ENCODE measurements around the gene LAIR2. TPM values are rescaled to one million over a fixed set of nuclear protein-coding genes. Genes with fewer than 3 reads are reported as not detected.

Gene LAIR2
- total and polyA plus RNA-seq, 10 of the 15 experiments (the other 5 are each of a cell fraction or from before 2014, with no cell fraction given) = not detected

GRCh38 chr19:54551950-54552912 lies 49.6 kb downstream of the LAIR2 start (continued):
- TF ChIP-seq PBX3 (IDR thresholded peaks at IDR 0.05; ENCODE audit: insufficient replicate concordance, low read depth, low read length) (peak; percentile 7), MEF2B (IDR thresholded peaks at IDR 0.05; ENCODE audit: partially characterized antibody, poor library complexity, severe bottlenecking) (peak; percentile 98)

GRCh38 chr19:54552913-54553310 lies 50.3 kb downstream of the LAIR2 start:
- H2AFZ ChIP-seq (ENCODE audit: control insufficient read depth, low read depth, low read length) = no peak overlapping the region
- no peak overlapping the region for H3K4me2 ChIP-seq (ENCODE audit: control insufficient read depth, insufficient read depth)
- H3K4me1 ChIP-seq (ENCODE audit: control insufficient read depth, insufficient read depth, low read length) = peaks cover 27% of the 10 kb centered on the region
- SMC1A ChIA-PET (ENCODE audit: uncharacterized antibody, unreplicated experiment) = no interaction called here
- no TSS peak for BruUV-seq (replicated peaks)
- FAIRE-seq = no peak
- intact Hi-C loops (cut with micrococcal nuclease; ENCODE audit: unreplicated experiment) (loop anchor here (5.0 kb wide), 3 partner anchors 36 to 71 kb away; no protein-coding TSS in a partner anchor), in situ Hi-C loops (cut with MboI) (no loop called here)
- no peaks in the 10 kb centered on the region for H3K9me3 ChIP-seq (replicated peaks; ENCODE audit: control insufficient read depth, insufficient read depth, low read length)
- no peaks in the 10 kb centered on the region for H3K36me3 ChIP-seq (ENCODE audit: control insufficient read depth in 2 of 2, insufficient read depth in 2 of 2, low read length in 1 of 2)
- H4K20me1 ChIP-seq (ENCODE audit: control insufficient read depth, insufficient read depth) = no peaks in the 10 kb centered on the region
- no peaks in the 10 kb centered on the region for H3K79me2 ChIP-seq (ENCODE audit: control insufficient read depth, insufficient read depth, low read length)
- POLR2A ChIA-PET = no interaction called here
- no peak overlapping the region for H3K27ac ChIP-seq (ENCODE audit: control insufficient read depth, insufficient read depth)
- H3K9ac ChIP-seq (ENCODE audit: control insufficient read depth, insufficient read depth, low read length) = no peak overlapping the region
- H3K4me3 ChIP-seq = no peak overlapping the region
- no peak for DNase-seq (ENCODE audit: low read depth, low spot score)
- RAD21 ChIA-PET (ENCODE audit: unreplicated experiment) = no interaction called here
- H3K27me3 ChIP-seq (replicated peaks in 1 of 2; ENCODE audit: control insufficient read depth in 2 of 2, insufficient read depth in 2 of 2, low read length in 1 of 2) = no peaks in the 10 kb centered on the region
- no peak for ATAC-seq
- 85% methylated on average over 13 of the region's 15 CpGs for WGBS (ENCODE audit: insufficient coverage, insufficient replicate concordance, low lambda C conversion rate, missing lambda C conversion rate)
- CTCF ChIA-PET = no interaction called here
- no peak for TF ChIP-seq SP1 (IDR thresholded peaks at IDR 0.05; ENCODE audit: low read depth, low read length)
- no peak for TF ChIP-seq POLR2AphosphoS5 (IDR thresholded peaks at IDR 0.05; ENCODE audit: low read length)
- TF ChIP-seq JUNB (IDR thresholded peaks at IDR 0.05) = no peak
- no peak for TF ChIP-seq TBL1XR1 (IDR thresholded peaks at IDR 0.05; ENCODE audit: low read depth, low read length)
- no peak for TF ChIP-seq ESRRA (IDR thresholded peaks at IDR 0.05; ENCODE audit: low read length)
- no peak for TF ChIP-seq SUPT20H (IDR thresholded peaks at IDR 0.05; ENCODE audit: borderline replicate concordance, control insufficient read depth, low read depth, low read length)
- no peak for TF ChIP-seq PAX8 (IDR thresholded peaks at IDR 0.05)
- no peak for TF ChIP-seq TCF7 (IDR thresholded peaks at IDR 0.05; ENCODE audit: borderline replicate concordance)
- no peak for TF ChIP-seq PBX3 (IDR thresholded peaks at IDR 0.05; ENCODE audit: insufficient replicate concordance, low read depth, low read length)
- TF ChIP-seq ASH2L (IDR thresholded peaks at IDR 0.05; ENCODE audit: borderline replicate concordance, low read depth) = no peak
- TF ChIP-seq ZBTB11 (CRISPR knock-in tag; IDR thresholded peaks at IDR 0.05) = no peak
- no peak for TF ChIP-seq NR2F1 (conservative IDR thresholded peaks at IDR 0.05)
- TF ChIP-seq CREM (IDR thresholded peaks at IDR 0.05; ENCODE audit: low read depth) = no peak
- no peak for TF ChIP-seq DPF2 (IDR thresholded peaks at IDR 0.05)
- no peak for TF ChIP-seq ETV6 (conservative IDR thresholded peaks at IDR 0.05 in 1 of 2, IDR thresholded peaks at IDR 0.05 in 1 of 2; ENCODE audit: borderline replicate concordance in 1 of 2, low read depth in 1 of 2)
